ENCODE data around the gene AOC1. TPM values are rescaled to one million over a fixed set of nuclear protein-coding genes. Genes with fewer than 3 reads are reported as not detected.
A peak's percentile ranks its signal among the peaks of the same experiment; 100 is the strongest.

Gene AOC1
- total RNA-seq, 4 donors from 2014 or later = 0.26 to 4.4 (median 1.4) TPM

GRCh38 chr7:150890853-150891584 is 38.7 kb downstream of the AOC1 start:
- no peak for DNase-seq
- Histone ChIP-seq H3K4me1 (no peaks in the 10 kb centered on the region), H3K36me3 (no peaks in the 10 kb centered on the region), H3K9me3 (peaks cover 0 to 6% (median 6%) of the 10 kb centered on the region in 3 donors), H3K4me3 (no peak overlapping the region), H3K27ac (no peak overlapping the region), H3K27me3 (peaks cover 0 to 6% (median 0%) of the 10 kb centered on the region in 4 donors)
- WGBS, 2 donors = 86% methylated on average over 2 of the region's 2 CpGs
- TF ChIP-seq POLR2A (IDR thresholded peaks at IDR 0.05) (no peak), CTCF (IDR thresholded peaks at IDR 0.05) (no peak)
- intact Hi-C loops (cut with DNase I) = loop anchor here (10.0 kb wide), 1 partner anchor 214 kb away; no protein-coding TSS in a partner anchor

- H3K36me3 ChIP-seq = no peaks in the 10 kb centered on the region
- peaks cover 0 to 13% (median 0%) of the 10 kb centered on the region in 4 donors for H3K27me3 ChIP-seq
- no peak for DNase-seq
- intact Hi-C loops (cut with DNase I) = loop anchor here (10.0 kb wide), 1 partner anchor 213 kb away; no protein-coding TSS in a partner anchor
- no peak overlapping the region for H3K4me3 ChIP-seq
- H3K9me3 ChIP-seq = peaks cover 0 to 6% (median 6%) of the 10 kb centered on the region in 3 donors
- WGBS, 2 donors = 83 to 94% methylated on average over 2 to 5 of the region's 5 CpGs
- no peak for TF ChIP-seq CTCF (IDR thresholded peaks at IDR 0.05)
- no peak for TF ChIP-seq POLR2A (IDR thresholded peaks at IDR 0.05)
- no peaks in the 10 kb centered on the region for H3K4me1 ChIP-seq
- no peak overlapping the region for H3K27ac ChIP-seq
Measured at GRCh38 chr7:150891740-150892139, 39.4 kb downstream of the AOC1 start.

- no peak for TF ChIP-seq POLR2A (IDR thresholded peaks at IDR 0.05)
- no peak for TF ChIP-seq CTCF (IDR thresholded peaks at IDR 0.05)
- DNase-seq = no peak
- Histone ChIP-seq H3K36me3 (no peaks in the 10 kb centered on the region), H3K4me1 (peaks cover 6 to 9% (median 6%) of the 10 kb centered on the region in 3 donors), H3K9me3 (peaks cover 0 to 6% (median 6%) of the 10 kb centered on the region in 3 donors), H3K27ac (no peak overlapping the region), H3K27me3 (peaks cover 0 to 42% (median 2%) of the 10 kb centered on the region in 4 donors), H3K4me3 (no peak overlapping the region)
- intact Hi-C loops (cut with DNase I) = loop anchor here (5.0 to 10.0 kb wide), 2 partner anchors 91 to 209 kb away; no protein-coding TSS in a partner anchor
- 69 to 90% methylated on average over 1 to 2 of the region's 2 CpGs for WGBS, 2 donors
Measured at GRCh38 chr7:150895809-150896208, 43.5 kb downstream of the AOC1 start.

GRCh38 chr7:150896562-150897209 is 44.4 kb downstream of the AOC1 start:
- 21 to 44% methylated on average over 9 to 10 of the region's 10 CpGs for WGBS, 2 donors
- Histone ChIP-seq H3K27ac (peak overlapping the region in 1 of 4 donors; percentile 6), H3K36me3 (no peaks in the 10 kb centered on the region), H3K27me3 (peaks cover 0 to 46% (median 2%) of the 10 kb centered on the region in 4 donors), H3K4me1 (peaks cover 6 to 17% (median 6%) of the 10 kb centered on the region in 3 donors), H3K4me3 (no peak overlapping the region), H3K9me3 (peaks cover 0 to 6% (median 6%) of the 10 kb centered on the region in 3 donors)
- TF ChIP-seq CTCF (IDR thresholded peaks at IDR 0.05) (no peak), POLR2A (IDR thresholded peaks at IDR 0.05) (no peak)
- no peak for DNase-seq
- intact Hi-C loops (cut with DNase I) = loop anchor here (5.0 to 10.0 kb wide), 2 partner anchors 91 to 208 kb away; no protein-coding TSS in a partner anchor
